K562 (cell line): ENCODE results near the gene KIAA1958. TPM values are rescaled to one million over a fixed set of nuclear protein-coding genes. Genes with fewer than 3 reads are reported as not detected.

Source experiments
- BRCA1 ChIP-seq, 2 experiments: fragments of 450-650 bp in 1 of 2; sonication (generic) in 1 of 2; formaldehyde crosslinking in 1 of 2; IDR thresholded peaks; 2 replicates each; pipeline versions ENCODE4 v1.5.0 to v1.6.1; 2017 to 2020; ENCODE audit warnings: mild to moderate bottlenecking in 1 of 2, missing genetic modification reagents in 1 of 2
- BRD4 ChIP-seq: fragments of 200-600 bp; sonication (generic); IDR thresholded peaks from 2 replicates; pipeline ENCODE4 v1.6.1; 2017; ENCODE audit warnings: inconsistent platforms
- CBFB ChIP-seq: sonication (generic); formaldehyde crosslinking; IDR thresholded peaks from 2 replicates; pipeline ENCODE4 v1.4.0; 2020; ENCODE audit warnings: mild to moderate bottlenecking, missing genetic modification reagents
- CREB3L1 ChIP-seq: fragments of 450-650 bp; IDR thresholded peaks from 2 replicates; pipeline ENCODE4 v1.6.1; 2014; ENCODE audit warnings: low read depth, mild to moderate bottlenecking, moderate library complexity, borderline replicate concordance
- EP400 ChIP-seq: fragments of 450-650 bp; IDR thresholded peaks from 2 replicates; pipeline ENCODE4 v1.6.1; 2017; ENCODE audit warnings: antibody characterized with exemption, mild to moderate bottlenecking, moderate library complexity
- HINFP ChIP-seq: fragments of 450-650 bp; conservative IDR thresholded peaks from 2 replicates; pipeline ENCODE4 v1.6.1; 2016; ENCODE audit warnings: missing genetic modification characterization, low read depth, mild to moderate bottlenecking, control low read depth, missing compliant biosample characterization
- MCM3 ChIP-seq: fragments of 450-650 bp; IDR thresholded peaks from 2 replicates; pipeline ENCODE4 v1.6.1; 2016
- NR2F6 ChIP-seq: fragments of 450-650 bp; formaldehyde crosslinking; IDR thresholded peaks from 2 replicates; pipeline ENCODE4 v1.4.0; 2020; ENCODE audit warnings: mild to moderate bottlenecking
- POLR2B ChIP-seq: fragments of 450-650 bp; IDR thresholded peaks from 2 replicates; pipeline ENCODE4 v1.6.1; 2018; ENCODE audit warnings: low read depth; ENCODE audit not compliant: partially characterized antibody
- RBBP5 ChIP-seq: fragments of 200-600 bp; sonication (generic); IDR thresholded peaks from 2 replicates; pipeline ENCODE4 v1.6.1; 2012; ENCODE audit warnings: borderline replicate concordance, mild to moderate bottlenecking, low read length, control low read depth, inconsistent platforms; ENCODE audit not compliant: insufficient read depth, poor library complexity, severe bottlenecking
- RUNX1 ChIP-seq: sonication (generic); IDR thresholded peaks from 2 replicates; pipeline ENCODE4 v1.6.1; 2016; ENCODE audit warnings: antibody characterized with exemption, low read depth
- SMAD1 ChIP-seq: fragments of 150-350 bp; IDR thresholded peaks from 2 replicates; pipeline ENCODE4 v1.6.1; 2014; ENCODE audit warnings: low read length, low read depth; ENCODE audit not compliant: partially characterized antibody
- SP1 ChIP-seq: sonication (generic); formaldehyde crosslinking; IDR thresholded peaks from 2 replicates; pipeline ENCODE4 v1.8.1; 2022; ENCODE audit warnings: mild to moderate bottlenecking, missing genetic modification reagents
- TCF7L2 ChIP-seq: fragments of 150-350 bp; IDR thresholded peaks from 2 replicates; pipeline ENCODE4 v1.6.1; 2016; ENCODE audit warnings: low read depth, mild to moderate bottlenecking, low read length, moderate library complexity
- VEZF1 ChIP-seq: fragments of 200-800 bp; sonication (Bioruptor generic); IDR thresholded peaks from 2 replicates; pipeline ENCODE4 v1.6.1; 2017; ENCODE audit warnings: missing genetic modification characterization, missing compliant biosample characterization
- ZBED1 ChIP-seq: IDR thresholded peaks from 2 replicates; pipeline ENCODE4 v1.6.1; 2014
- ZFP36 ChIP-seq: fragments of 150-350 bp; IDR thresholded peaks from 2 replicates; pipeline ENCODE4 v1.6.1; 2018; ENCODE audit warnings: low read length, low read depth; ENCODE audit not compliant: partially characterized antibody
- ZNF134 ChIP-seq: fragments of 250-450 bp; sonication (Bioruptor Pico); conservative IDR thresholded peaks from 2 replicates; pipeline ENCODE4 v1.4.0; 2020
- ZNF184 ChIP-seq: sonication (generic); formaldehyde crosslinking; IDR thresholded peaks from 2 replicates; pipeline ENCODE4 v1.5.0; 2020; ENCODE audit warnings: missing genetic modification reagents
- ZNF449 ChIP-seq: fragments of 250-450 bp; sonication (Bioruptor Pico); IDR thresholded peaks from 2 replicates; pipeline ENCODE4 v1.8.0; 2022; ENCODE audit warnings: moderate library complexity, mild to moderate bottlenecking, inconsistent platforms
- ZNF589 ChIP-seq: fragments of 200-800 bp; sonication (Bioruptor generic); IDR thresholded peaks from 2 replicates; pipeline ENCODE4 v1.6.1; 2016; ENCODE audit warnings: low read depth, missing genetic modification characterization, missing compliant biosample characterization
- ZZZ3 ChIP-seq: fragments of 450-650 bp; IDR thresholded peaks from 2 replicates; pipeline ENCODE4 v1.6.1; 2016; ENCODE audit warnings: antibody characterized with exemption, mild to moderate bottlenecking, moderate library complexity
- polyA plus RNA-seq, 8 experiments: library from polyadenylated mRNA; depleted of rRNA in 4 of 8; stranded (reverse) in 5 of 8; unstranded in 3 of 8; fragments of >200 nt; fragmentation: Nextera tagmentation in 2 of 8; fragmentation: Illumina TruSeq in 1 of 8; extraction: Ambion mirVana in 2 of 8; extraction: Trizol in 1 of 8; gene quantifications; 2 replicates each; pipeline versions ENCODE4 v1.2.1 to v1.2.3, GENCODE V29; 2011 to 2014; ENCODE audit warnings: inconsistent platforms in 1 of 8, missing spikeins in 1 of 8
- total RNA-seq, 7 experiments: library from RNA; depleted of rRNA in 6 of 7; stranded (reverse); fragments of >200 nt in 6 of 7; fragmentation: Illumina TruSeq in 2 of 7; extraction: Trizol in 2 of 7; gene quantifications; 2 replicates each; pipeline versions ENCODE4 v1.2.1 to v1.2.3, GENCODE V29; 2011 to 2021; ENCODE audit warnings: low replicate concordance in 1 of 7

The KIAA1958 gene
- total and polyA plus RNA-seq, 9 of the 15 experiments (the other 6 are each of a cell fraction or from before 2014, with no cell fraction given): 1.1 to 16.0 (median 10.1) TPM

GRCh38 chr9:112487008-112487798 is 576 bp downstream of the KIAA1958 start (continued):
- no peak for TF ChIP-seq HINFP (tag)
- no peak for TF ChIP-seq TCF7L2
- no peak for TF ChIP-seq ZNF449 (CRISPR knock-in tag)
- no peak for TF ChIP-seq BRCA1 (IDR thresholded peaks at IDR 0.05)
- no peak for TF ChIP-seq BRCA1 (CRISPR knock-in tag; IDR thresholded peaks at IDR 0.05)
- no peak for TF ChIP-seq POLR2B
- no peak for TF ChIP-seq CBFB (CRISPR knock-in tag)
- TF ChIP-seq NR2F6: no peak
- TF ChIP-seq VEZF1: peak; percentile 100
- no peak for TF ChIP-seq MCM3
- TF ChIP-seq ZNF589 (CRISPR knock-in tag): peak; percentile 66; the same call in 1 of the 2 replicates
- TF ChIP-seq RUNX1: no peak
- TF ChIP-seq SMAD1: no peak
- TF ChIP-seq SP1 (CRISPR knock-in tag): no peak; the same call in 1 of the 2 replicates
- no peak for TF ChIP-seq EP400
- TF ChIP-seq RBBP5: peak; percentile 82
- no peak for TF ChIP-seq ZFP36
- no peak for TF ChIP-seq BRD4
- no peak for TF ChIP-seq ZZZ3
- TF ChIP-seq ZNF184: no peak
- TF ChIP-seq ZBED1: no peak
- TF ChIP-seq CREB3L1: peak; percentile 64
- no peak for TF ChIP-seq ZNF134
